KOPT-K1 (cell line): ENCODE results near the gene MTA1.

Experiments
- H3K27ac ChIP-seq: fragments of 200-600 bp; sonication (generic); 2 replicates; pipeline ENCODE4 v1.5.1; 2016; ENCODE audit warnings: antibody characterized with exemption, mild to moderate bottlenecking, low read depth, low read length; ENCODE audit not compliant: poor library complexity, severe bottlenecking
- H3K36me3 ChIP-seq: fragments of 200-600 bp; sonication (generic); 2 replicates; pipeline ENCODE4 v1.5.1; 2017; ENCODE audit warnings: antibody characterized with exemption, mild to moderate bottlenecking, low read length, moderate library complexity; ENCODE audit not compliant: insufficient read depth
- H3K9me3 ChIP-seq: fragments of 200-600 bp; sonication (generic); 2 replicates; pipeline ENCODE4 v1.5.1; 2017; ENCODE audit warnings: antibody characterized with exemption, low read length, mild to moderate bottlenecking; ENCODE audit not compliant: insufficient read depth, poor library complexity, severe bottlenecking

MTA1 gene

DNA sequence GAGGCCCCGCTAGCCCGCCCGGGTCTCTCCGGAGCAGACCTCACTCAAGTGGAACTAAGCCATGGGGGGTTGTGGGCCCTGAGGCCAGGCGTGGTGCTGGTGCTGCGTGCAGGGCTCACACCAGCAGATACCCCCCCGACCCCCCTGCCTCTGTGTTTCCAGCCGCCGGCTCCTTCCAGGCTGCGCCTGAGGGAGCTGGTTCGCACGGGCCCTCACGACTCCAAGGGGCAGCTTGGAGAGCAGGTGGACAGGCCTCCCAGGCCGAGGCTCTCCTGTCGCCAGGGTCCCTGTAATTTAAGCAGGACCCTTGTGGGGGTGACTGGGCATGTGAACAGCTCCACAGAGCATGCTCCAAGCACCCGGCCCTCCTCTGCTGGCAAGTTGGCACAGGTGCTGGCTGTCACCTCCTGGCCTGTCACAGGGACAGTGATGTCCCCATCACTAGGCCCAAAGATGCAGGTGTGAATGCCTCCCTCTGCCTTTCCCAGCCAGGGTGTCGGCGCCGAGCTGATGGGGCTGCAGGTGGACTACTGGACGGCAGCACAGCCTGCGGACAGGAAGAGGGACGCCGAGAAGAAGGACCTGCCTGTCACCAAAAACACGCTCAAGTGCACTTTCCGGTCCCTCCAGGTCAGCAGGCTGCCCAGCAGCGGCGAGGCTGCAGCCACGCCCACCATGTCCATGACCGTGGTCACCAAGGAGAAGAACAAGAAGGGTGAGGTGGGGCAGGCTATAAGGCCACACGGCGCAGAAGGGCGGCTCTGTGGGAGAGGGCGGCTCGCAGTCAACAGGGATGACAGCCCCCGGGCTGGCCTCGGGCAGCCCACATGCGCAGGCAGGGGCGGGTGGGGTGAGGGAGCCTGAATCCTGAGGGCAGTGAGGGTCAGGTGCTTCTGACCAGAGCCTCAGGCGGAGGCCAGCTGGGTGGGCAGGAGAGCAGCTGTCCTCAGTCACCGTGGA is 27.2 kb upstream of the MTA1 start:
- H3K27ac ChIP-seq = no peak overlapping the region
- H3K9me3 ChIP-seq = no peaks in the 10 kb centered on the region
- H3K36me3 ChIP-seq = no peaks in the 10 kb centered on the region

DNA sequence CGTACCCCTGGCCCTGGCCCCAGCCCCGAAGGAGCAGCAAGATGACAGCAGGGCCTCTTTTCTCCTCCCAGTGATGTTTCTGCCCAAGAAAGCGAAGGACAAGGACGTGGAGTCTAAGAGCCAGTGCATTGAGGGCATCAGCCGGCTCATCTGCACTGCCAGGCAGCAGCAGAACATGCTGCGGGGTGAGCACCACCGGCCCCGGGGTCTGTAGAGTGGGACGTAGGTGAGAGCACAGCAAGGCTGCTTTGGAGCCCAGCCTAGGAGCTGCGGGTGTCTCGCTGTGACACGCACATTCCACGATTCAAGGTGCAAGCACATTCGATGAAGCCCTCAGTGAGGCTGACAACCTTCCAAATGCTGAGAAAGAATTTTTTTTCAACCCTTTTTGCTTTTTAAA is 26.5 kb upstream of the MTA1 start:
- H3K9me3 ChIP-seq = no peaks in the 10 kb centered on the region
- H3K36me3 ChIP-seq = no peaks in the 10 kb centered on the region
- no peak overlapping the region for H3K27ac ChIP-seq

- H3K36me3 ChIP-seq = peaks cover 5% of the 10 kb centered on the region
- no peak overlapping the region for H3K27ac ChIP-seq
- H3K9me3 ChIP-seq = no peaks in the 10 kb centered on the region
Measured at GRCh38 chr14:105394714-105395537, 24.7 kb upstream of the MTA1 start.

DNA sequence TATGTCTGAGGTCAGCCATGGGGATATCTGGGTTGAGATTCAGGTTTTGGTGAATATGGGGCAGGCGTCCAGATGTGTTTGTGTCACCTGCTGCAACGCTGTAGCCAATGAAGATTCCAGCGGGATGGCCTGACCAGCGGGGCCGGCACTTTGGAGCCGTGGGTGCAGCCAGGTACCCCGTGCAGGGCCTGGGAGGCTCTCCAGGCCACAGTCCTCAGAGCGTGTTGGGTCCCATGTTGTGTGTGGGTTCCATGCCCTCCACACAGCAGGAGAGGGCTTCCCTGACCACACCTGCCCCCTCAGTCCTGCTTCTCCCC is 24.1 kb upstream of the MTA1 start:
- H3K36me3 ChIP-seq = peaks cover 10% of the 10 kb centered on the region
- H3K9me3 ChIP-seq = no peaks in the 10 kb centered on the region
- H3K27ac ChIP-seq = peak overlapping the region; percentile 2

DNA sequence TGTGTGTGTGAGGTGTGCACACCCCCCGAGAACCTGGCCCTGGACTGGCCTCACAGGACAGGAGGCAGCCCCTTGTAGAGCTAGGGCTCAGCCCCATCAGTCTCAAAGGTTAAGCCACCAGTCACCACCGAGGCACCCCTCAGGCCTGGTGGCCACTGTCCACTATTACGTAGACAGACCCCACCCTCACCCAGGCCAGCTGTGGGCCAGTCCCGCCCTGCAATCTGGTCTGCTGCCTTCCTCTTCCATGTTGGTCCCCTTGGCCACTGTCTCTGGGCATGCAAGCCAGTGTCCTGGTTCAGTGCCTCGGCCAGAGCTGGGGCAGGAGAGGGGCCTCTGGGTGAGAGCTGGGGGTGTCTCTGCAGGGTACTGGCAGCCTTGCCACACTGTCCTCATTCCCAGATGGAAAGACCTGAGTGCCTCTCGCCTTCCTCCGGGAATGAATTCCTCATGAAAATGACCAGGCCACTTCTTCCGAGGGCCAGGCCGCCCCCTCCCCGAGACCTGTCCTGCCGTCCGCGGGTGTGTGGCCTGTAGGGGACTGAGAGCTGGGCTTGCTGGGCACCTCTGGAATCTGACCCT is 22.2 kb upstream of the MTA1 start:
- peak overlapping the region; percentile 93 for H3K27ac ChIP-seq
- peaks cover 28% of the 10 kb centered on the region for H3K36me3 ChIP-seq
- no peaks in the 10 kb centered on the region for H3K9me3 ChIP-seq

DNA sequence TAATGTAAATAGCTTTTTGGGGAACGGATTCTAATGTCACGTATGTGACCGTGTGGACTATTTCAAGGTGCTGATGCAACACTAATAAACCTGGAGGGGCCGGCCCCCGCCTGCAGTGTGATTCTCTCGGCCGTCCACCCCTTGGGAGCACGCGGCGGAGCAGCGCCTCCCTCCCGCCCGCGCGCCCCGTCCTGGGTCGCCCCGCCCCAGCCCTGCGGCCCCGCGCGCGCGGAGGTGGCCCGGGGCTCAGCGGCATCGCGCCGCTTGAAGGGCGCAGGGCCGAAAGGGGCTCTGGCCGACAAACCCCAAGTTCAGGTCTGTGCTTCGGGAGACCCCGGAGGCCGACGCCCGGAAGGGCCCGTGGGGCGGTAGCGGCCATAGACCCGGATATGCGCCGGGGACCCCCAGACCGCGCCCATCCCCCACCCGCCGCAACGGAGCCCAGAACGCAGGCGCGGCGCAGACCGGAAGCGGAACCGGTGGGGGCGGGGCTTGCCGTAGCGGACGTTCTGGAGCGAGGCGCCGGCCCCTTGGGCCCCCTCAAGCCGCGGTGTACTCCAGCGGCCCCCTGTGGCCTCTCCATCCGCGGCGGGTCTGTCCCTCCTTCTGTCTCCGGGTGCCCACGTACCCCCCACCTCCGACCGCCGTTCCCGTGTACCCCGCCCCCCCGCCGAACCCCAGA is 21.4 kb upstream of the MTA1 start, which contains the start of gene TEX22:
Gene TEX22 (plus strand): TSS at position 495 of the 682 bp plus-strand sequence. CDS start 803 bp downstream, outside the sequence.
- peak within 1 kb of the TSS; percentile 93 for H3K27ac ChIP-seq
- H3K36me3 ChIP-seq = peaks cover 28% of the 10 kb centered on the region
- no peaks in the 10 kb centered on the region for H3K9me3 ChIP-seq

GRCh38 chr14:105398726-105399465 is 20.7 kb upstream of the MTA1 start:
- Histone ChIP-seq H3K36me3 (peaks cover 28% of the 10 kb centered on the region), H3K9me3 (no peaks in the 10 kb centered on the region), H3K27ac (peak overlapping the region; percentile 93)

DNA sequence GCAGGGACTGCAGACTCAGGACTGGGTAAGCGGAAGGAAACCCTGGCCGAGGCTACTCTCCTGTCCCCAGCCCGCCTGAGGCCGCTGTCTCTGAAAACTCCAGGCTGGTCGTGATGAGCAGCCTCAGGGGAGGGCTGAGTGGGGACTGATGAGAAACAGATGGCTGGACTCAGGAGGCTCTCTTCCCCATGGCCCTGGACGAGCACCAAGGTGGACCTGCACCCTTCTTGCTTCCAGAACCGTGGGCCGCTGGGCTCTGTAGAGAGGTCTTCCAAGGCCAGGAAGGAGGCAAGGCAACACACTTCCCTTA is 20.2 kb upstream of the MTA1 start:
- H3K36me3 ChIP-seq = peaks cover 28% of the 10 kb centered on the region
- peak overlapping the region; percentile 93 for H3K27ac ChIP-seq
- H3K9me3 ChIP-seq = no peaks in the 10 kb centered on the region

DNA sequence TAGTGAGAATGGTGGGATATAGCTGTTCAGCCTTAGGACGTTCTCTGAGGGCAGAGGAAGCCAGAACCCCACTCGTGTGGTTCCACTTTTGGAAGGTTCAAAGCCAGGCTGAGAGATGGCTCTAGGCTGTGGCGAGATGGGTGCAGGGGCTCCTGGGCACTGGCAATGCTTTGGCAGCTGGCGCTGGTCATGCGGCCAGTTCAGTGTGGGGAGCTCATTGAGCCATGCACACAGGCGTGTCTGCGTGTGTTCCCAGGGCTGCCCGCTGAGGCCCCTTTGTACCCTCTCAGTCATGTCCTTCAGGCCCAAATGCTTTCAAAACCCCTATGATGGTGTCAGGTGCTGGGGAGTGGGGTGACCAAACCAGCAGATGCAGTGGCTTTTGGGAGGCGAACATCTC is 19.6 kb upstream of the MTA1 start:
- Histone ChIP-seq H3K9me3 (no peaks in the 10 kb centered on the region), H3K27ac (peak overlapping the region; percentile 93), H3K36me3 (peaks cover 28% of the 10 kb centered on the region)

DNA sequence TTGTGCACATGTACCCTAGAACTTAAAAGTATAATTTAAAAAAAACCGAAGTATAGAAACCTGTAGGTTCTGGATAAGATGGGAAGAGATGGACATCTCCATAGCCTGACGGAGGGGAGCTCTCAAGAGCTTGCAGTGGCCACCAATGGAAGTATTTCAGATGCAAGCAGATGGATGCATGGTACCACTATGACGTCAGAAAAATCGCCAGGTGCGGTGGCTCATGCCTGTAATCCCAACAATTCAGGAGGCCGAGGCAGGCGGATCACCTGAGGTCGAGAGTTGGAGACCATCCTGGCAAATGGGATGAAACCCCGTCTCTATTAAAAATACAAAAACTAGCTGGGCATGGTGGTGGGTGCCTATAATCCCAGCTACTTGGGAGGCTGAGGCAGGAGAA is 17.9 kb upstream of the MTA1 start:
- H3K9me3 ChIP-seq = no peaks in the 10 kb centered on the region
- H3K27ac ChIP-seq = no peak overlapping the region
- peaks cover 28% of the 10 kb centered on the region for H3K36me3 ChIP-seq

- Histone ChIP-seq H3K9me3 (no peaks in the 10 kb centered on the region), H3K27ac (no peak overlapping the region), H3K36me3 (0 out of 2 replicates have a peak, but pooled peaks cover 4% of the 10 kb centered on the region)
Measured at GRCh38 chr14:105408592-105408991, 11.0 kb upstream of the MTA1 start.

DNA sequence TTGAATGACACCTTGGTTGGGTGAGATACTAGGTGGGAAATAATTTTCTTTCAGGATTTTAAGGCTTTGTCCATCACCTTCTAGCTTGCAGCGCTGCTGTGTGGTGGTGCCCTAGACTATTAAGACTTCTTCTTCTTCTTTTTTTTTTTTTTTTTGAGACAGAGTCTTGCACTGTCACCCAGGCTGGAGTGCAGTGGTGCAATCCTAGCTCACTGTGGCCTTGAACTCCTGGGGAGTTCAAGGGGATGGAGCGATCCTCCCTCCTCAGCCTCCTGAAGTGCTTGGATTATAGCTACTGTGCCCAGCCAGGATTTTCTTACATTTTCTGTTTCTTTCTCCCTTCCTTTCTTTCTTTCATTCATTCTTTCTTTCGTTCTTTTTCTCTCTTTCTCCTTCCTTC is 10.3 kb upstream of the MTA1 start:
- 0 out of 2 replicates have a peak, but pooled peaks cover 4% of the 10 kb centered on the region for H3K36me3 ChIP-seq
- H3K9me3 ChIP-seq = no peaks in the 10 kb centered on the region
- H3K27ac ChIP-seq = no peak overlapping the region

DNA sequence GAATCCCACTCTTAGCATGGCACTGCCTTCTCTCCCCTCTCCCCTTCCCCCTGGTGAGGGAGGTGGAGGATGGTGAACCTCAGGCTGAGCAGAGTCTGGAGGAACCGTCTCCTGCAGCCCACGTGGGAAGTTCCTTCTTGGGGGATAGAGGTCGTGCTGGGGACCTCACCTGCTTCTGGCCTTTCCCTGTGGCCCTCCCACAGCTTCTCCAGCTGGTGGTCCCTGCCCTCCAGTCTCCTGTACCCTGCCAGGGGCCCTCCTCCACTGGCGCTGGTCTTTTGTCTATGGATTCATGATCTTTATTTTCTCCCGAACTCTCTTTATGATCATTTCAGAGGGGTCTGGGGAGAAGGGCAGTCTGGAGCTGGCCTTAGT is 9.0 kb upstream of the MTA1 start:
- H3K9me3 ChIP-seq = no peaks in the 10 kb centered on the region
- H3K36me3 ChIP-seq = 0 out of 2 replicates have a peak, but pooled peaks cover 4% of the 10 kb centered on the region
- no peak overlapping the region for H3K27ac ChIP-seq
